Measurements from ENCODE around the gene SCART1. TPM values are rescaled to one million over a fixed set of nuclear protein-coding genes. Genes with fewer than 3 reads are reported as not detected.

Gene SCART1
- total and polyA plus RNA-seq, 12 donors = 0.42 to 5.5 (median 2.0) TPM

- H3K9me3 ChIP-seq (replicated peaks in 1 of 3) = no peaks in the 10 kb centered on the region
- no peak overlapping the region for H3K27ac ChIP-seq
- TF ChIP-seq POLR2A (IDR thresholded peaks at IDR 0.05) = no peak
- H3K4me3 ChIP-seq = no peak overlapping the region
- WGBS, 4 donors = 78 to 87% (median 80%) methylated on average over 3 to 8 of the region's 8 CpGs
- H3K36me3 ChIP-seq (replicated peaks in 1 of 2) = no peaks in the 10 kb centered on the region
- intact Hi-C loops (cut with DNase I) = no loop called here
- H3K27me3 ChIP-seq = no peaks in the 10 kb centered on the region
- no peaks in the 10 kb centered on the region for H3K4me1 ChIP-seq (replicated peaks in 1 of 2)
- DNase-seq = no peak
Measured at GRCh38 chr10:133461841-133462240, 8.1 kb downstream of the SCART1 start.

DNA sequence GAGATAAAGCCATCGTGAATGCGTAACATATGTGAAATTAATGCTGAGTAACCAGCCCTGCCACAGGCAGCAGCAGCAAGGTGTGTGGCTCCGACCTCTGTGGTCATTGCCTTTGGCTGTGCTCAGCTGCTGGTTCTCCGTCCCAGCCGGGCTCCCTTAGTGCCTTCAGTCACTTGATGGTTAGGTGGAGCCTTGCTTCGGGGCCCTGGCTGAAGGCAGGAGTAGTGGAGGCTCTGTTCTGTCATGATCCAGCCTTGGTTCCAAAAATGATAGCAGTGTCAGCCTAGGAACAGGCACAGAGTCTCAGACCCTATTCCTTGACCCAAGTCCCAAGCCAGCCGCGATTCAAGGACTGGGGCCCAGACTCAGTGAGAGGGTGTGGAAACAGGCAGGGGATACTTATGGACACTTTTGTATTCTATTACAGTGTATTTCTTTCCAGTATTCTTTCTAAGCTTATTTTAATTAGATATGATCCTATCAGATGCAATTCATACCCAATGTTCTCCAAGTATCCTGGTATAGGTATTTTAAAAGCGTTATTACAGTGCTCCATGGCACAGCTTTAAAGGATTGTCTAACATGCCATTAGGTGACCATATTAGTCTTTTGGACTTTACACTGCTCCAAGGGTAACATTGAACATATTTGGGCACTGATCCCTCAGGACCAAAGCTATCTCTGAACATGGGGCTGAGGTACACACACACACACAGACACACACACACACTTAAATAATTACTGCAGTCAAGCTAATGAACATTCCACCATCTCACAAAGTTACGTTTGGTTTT, 9.0 kb downstream of the SCART1 start:
- no peak for DNase-seq
- no peaks in the 10 kb centered on the region for H3K9me3 ChIP-seq (replicated peaks in 1 of 3)
- no peaks in the 10 kb centered on the region for H3K36me3 ChIP-seq (replicated peaks in 1 of 2)
- no peak overlapping the region for H3K27ac ChIP-seq
- H3K4me3 ChIP-seq = no peak overlapping the region
- H3K4me1 ChIP-seq (replicated peaks in 1 of 2) = no peaks in the 10 kb centered on the region
- intact Hi-C loops (cut with DNase I) = no loop called here
- WGBS, 4 donors = 84 to 91% (median 88%) methylated on average over 8 to 10 of the region's 10 CpGs
- no peaks in the 10 kb centered on the region for H3K27me3 ChIP-seq
- no peak for TF ChIP-seq POLR2A (IDR thresholded peaks at IDR 0.05)
- TF ChIP-seq, protein P1, sequence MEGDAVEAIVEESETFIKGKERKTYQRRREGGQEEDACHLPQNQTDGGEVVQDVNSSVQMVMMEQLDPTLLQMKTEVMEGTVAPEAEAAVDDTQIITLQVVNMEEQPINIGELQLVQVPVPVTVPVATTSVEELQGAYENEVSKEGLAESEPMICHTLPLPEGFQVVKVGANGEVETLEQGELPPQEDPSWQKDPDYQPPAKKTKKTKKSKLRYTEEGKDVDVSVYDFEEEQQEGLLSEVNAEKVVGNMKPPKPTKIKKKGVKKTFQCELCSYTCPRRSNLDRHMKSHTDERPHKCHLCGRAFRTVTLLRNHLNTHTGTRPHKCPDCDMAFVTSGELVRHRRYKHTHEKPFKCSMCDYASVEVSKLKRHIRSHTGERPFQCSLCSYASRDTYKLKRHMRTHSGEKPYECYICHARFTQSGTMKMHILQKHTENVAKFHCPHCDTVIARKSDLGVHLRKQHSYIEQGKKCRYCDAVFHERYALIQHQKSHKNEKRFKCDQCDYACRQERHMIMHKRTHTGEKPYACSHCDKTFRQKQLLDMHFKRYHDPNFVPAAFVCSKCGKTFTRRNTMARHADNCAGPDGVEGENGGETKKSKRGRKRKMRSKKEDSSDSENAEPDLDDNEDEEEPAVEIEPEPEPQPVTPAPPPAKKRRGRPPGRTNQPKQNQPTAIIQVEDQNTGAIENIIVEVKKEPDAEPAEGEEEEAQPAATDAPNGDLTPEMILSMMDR (IDR thresholded peaks at IDR 0.05) = no peak

- Histone ChIP-seq H3K27ac (no peak overlapping the region), H3K4me1 (replicated peaks in 1 of 2) (no peaks in the 10 kb centered on the region), H3K36me3 (replicated peaks in 1 of 2) (no peaks in the 10 kb centered on the region), H3K4me3 (no peak overlapping the region), H3K27me3 (no peaks in the 10 kb centered on the region), H3K9me3 (replicated peaks in 1 of 3) (no peaks in the 10 kb centered on the region)
- intact Hi-C loops (cut with DNase I) = no loop called here
- WGBS, 4 donors = 88 to 96% (median 93%) methylated on average over 5 to 12 of the region's 12 CpGs
- no peak for TF ChIP-seq POLR2A (IDR thresholded peaks at IDR 0.05)
- TF ChIP-seq, protein P1 (IDR thresholded peaks at IDR 0.05) = no peak
- DNase-seq = peak in 1 of 7 donors; percentile 35
Measured at GRCh38 chr10:133464582-133465031, 10.9 kb downstream of the SCART1 start.

DNA sequence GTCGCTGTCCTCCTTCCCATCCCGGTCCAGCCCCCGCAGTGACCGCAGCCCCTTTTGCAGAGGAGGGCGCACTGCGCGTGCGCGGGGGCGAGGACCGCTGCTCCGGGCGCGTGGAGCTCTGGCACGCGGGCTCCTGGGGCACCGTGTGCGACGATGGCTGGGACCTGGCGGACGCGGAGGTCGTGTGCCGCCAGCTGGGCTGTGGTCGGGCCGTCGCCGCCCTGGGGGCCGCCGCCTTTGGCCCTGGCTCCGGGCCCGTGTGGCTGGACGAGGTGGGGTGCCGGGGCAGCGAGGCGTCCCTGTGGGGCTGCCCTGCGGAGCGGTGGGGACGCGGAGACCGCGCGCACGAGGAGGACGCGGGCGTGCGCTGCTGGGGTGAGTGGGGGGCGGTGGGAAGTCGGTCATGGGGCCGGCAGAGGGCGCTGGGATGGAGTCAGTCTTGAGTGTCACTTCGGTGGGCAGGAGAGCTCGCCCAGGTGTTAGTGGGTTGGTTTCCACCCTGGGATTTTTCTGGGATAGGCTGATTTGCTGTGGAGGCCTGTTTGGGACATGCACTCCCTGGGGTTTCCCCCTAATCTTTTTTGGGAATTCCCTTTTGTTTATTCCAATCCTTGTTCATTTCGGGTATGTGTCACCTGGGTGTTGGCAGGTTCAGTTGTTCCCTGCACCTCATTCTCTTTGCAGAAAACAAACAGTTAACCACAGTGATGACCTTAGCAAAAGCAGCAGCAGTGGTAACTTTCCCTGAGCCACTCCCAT, 11.6 kb downstream of the SCART1 start:
- H3K4me3 ChIP-seq = no peak overlapping the region
- intact Hi-C loops (cut with DNase I) = no loop called here
- no peaks in the 10 kb centered on the region for H3K36me3 ChIP-seq (replicated peaks in 1 of 2)
- no peak overlapping the region for H3K27ac ChIP-seq
- TF ChIP-seq, protein P1 (IDR thresholded peaks at IDR 0.05) = no peak
- no peak for TF ChIP-seq POLR2A (IDR thresholded peaks at IDR 0.05)
- no peak for DNase-seq
- no peaks in the 10 kb centered on the region for H3K4me1 ChIP-seq (replicated peaks in 1 of 2)
- no peaks in the 10 kb centered on the region for H3K27me3 ChIP-seq
- H3K9me3 ChIP-seq (replicated peaks in 1 of 3) = no peaks in the 10 kb centered on the region
- 24 to 41% (median 33%) methylated on average over 17 to 55 of the region's 55 CpGs for WGBS, 4 donors
